ENCODE measurements around the gene HSPD1. TPM values are rescaled to one million over a fixed set of nuclear protein-coding genes. Genes with fewer than 3 reads are reported as not detected.

The HSPD1 gene
- total and polyA plus RNA-seq, 9 of the 15 experiments (the other 6 are each of a cell fraction or from before 2014, with no cell fraction given) = 398 to 1,014 (median 622) TPM

- TF ChIP-seq ATF6 (CRISPR knock-in tag; IDR thresholded peaks at IDR 0.05) = no peak
- peak; percentile 62 for TF ChIP-seq TBP (optimal IDR thresholded peaks at IDR 0.05; ENCODE audit: low read depth, low read length)
- TF ChIP-seq ZNF12 (CRISPR knock-in tag; IDR thresholded peaks at IDR 0.05) = no peak
- peak; percentile 71 for TF ChIP-seq TAF9B (IDR thresholded peaks at IDR 0.05; ENCODE audit: partially characterized antibody)
- no peak for TF ChIP-seq HOXB6 (CRISPR knock-in tag; IDR thresholded peaks at IDR 0.05; ENCODE audit: borderline replicate concordance)
- 0 out of 2 replicates have a peak, but pooled peaks have one; percentile 20 for TF ChIP-seq BCOR (IDR thresholded peaks at IDR 0.05)
- no peak for TF ChIP-seq GATAD2A (IDR thresholded peaks at IDR 0.05)
- peak in 1 of 2 experiments; percentile 41; a peak in 1 of 4 replicates for TF ChIP-seq KDM4B (IDR thresholded peaks at IDR 0.05; ENCODE audit: borderline replicate concordance in 2 of 2, low read depth in 1 of 2)
- TF ChIP-seq JUNB (CRISPR knock-in tag; conservative IDR thresholded peaks at IDR 0.05) = no peak
- no peak for TF ChIP-seq XRCC3 (IDR thresholded peaks at IDR 0.05)
- TF ChIP-seq ZNF766 (CRISPR knock-in tag; conservative IDR thresholded peaks at IDR 0.05) = no peak
- TF ChIP-seq KDM2B (CRISPR knock-in tag; IDR thresholded peaks at IDR 0.05) = no peak
- TF ChIP-seq KLF16 (IDR thresholded peaks at IDR 0.05) = no peak
- peak; percentile 91 for TF ChIP-seq POLR2A (conservative IDR thresholded peaks at IDR 0.05)
- no peak for TF ChIP-seq FOXM1 (IDR thresholded peaks at IDR 0.05; ENCODE audit: low read depth)
- no peak for TF ChIP-seq FOXM1 (CRISPR knock-in tag; IDR thresholded peaks at IDR 0.05; ENCODE audit: low read depth)
- TF ChIP-seq KAT8 (IDR thresholded peaks at IDR 0.05; ENCODE audit: low read depth) = no peak
- no peak for TF ChIP-seq SAFB2 (IDR thresholded peaks at IDR 0.05; ENCODE audit: borderline replicate concordance, low read depth, low read length, severe bottlenecking)
Observed at GRCh38 chr2:197453123-197453913, 46.3 kb downstream of the HSPD1 start, which contains the start of gene COQ10B (continued).

Measured in K562 (cell line).